Memory B cell (primary cell): ENCODE data around the gene ATP10B.

ENCODE experiments used
- ATAC-seq: fragments of 150-1000 bp; cut with Tn5 transposase; 2 replicates; pipeline ENCODE4 v1.10.0; 2021; ENCODE audit warnings: low read depth, mild to moderate bottlenecking, moderate library complexity
- DNase-seq, 2 donors: peaks; one replicate each; pipeline ENCODE4 v3.0.0; 2022; ENCODE audit warnings: low spot score in 2 of 2
- H3K27ac Mint-ChIP-seq: one replicate; pipeline ENCODE4 v1.8.0; 2022; ENCODE audit warnings: mild to moderate bottlenecking, moderate library complexity, mixed read lengths
- H3K27me3 Mint-ChIP-seq: one replicate; pipeline ENCODE4 v1.8.0; 2022; ENCODE audit warnings: mixed read lengths
- H3K36me3 Mint-ChIP-seq: one replicate; pipeline ENCODE4 v1.8.0; 2022; ENCODE audit warnings: mild to moderate bottlenecking, mixed read lengths
- H3K4me1 Mint-ChIP-seq: one replicate; pipeline ENCODE4 v1.8.0; 2022; ENCODE audit warnings: mixed read lengths
- H3K4me3 Mint-ChIP-seq: one replicate; pipeline ENCODE4 v1.8.0; 2022; ENCODE audit warnings: mild to moderate bottlenecking, moderate library complexity, mixed read lengths
- H3K9me3 Mint-ChIP-seq: one replicate; pipeline ENCODE4 v1.8.0; 2022; ENCODE audit warnings: mixed read lengths

Gene ATP10B

DNA sequence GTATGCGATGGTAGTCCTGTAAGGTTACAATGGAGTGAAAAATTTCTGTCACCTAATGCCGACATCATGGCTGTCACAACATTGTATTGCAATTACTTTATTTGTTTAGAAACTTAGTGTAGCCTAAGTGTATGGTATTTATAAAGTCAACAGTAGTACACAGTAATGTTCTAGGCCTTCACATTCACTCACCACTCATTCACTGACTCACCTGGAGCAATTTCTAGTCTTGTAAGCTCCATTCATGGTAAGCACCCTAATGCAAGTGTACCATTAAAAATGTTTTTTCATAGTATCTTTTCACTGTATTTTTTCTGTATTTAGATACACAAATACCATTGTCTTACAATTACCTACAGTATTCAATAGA is 58.5 kb downstream of the ATP10B start:
- Mint-ChIP-seq H3K36me3 (no peaks in the 10 kb centered on the region), H3K9me3 (no peaks in the 10 kb centered on the region), H3K4me1 (no peaks in the 10 kb centered on the region), H3K27ac (no peak overlapping the region), H3K4me3 (no peak overlapping the region), H3K27me3 (peaks cover 1% of the 10 kb centered on the region)
- DNase-seq (no peak), ATAC-seq (no peak)

DNA sequence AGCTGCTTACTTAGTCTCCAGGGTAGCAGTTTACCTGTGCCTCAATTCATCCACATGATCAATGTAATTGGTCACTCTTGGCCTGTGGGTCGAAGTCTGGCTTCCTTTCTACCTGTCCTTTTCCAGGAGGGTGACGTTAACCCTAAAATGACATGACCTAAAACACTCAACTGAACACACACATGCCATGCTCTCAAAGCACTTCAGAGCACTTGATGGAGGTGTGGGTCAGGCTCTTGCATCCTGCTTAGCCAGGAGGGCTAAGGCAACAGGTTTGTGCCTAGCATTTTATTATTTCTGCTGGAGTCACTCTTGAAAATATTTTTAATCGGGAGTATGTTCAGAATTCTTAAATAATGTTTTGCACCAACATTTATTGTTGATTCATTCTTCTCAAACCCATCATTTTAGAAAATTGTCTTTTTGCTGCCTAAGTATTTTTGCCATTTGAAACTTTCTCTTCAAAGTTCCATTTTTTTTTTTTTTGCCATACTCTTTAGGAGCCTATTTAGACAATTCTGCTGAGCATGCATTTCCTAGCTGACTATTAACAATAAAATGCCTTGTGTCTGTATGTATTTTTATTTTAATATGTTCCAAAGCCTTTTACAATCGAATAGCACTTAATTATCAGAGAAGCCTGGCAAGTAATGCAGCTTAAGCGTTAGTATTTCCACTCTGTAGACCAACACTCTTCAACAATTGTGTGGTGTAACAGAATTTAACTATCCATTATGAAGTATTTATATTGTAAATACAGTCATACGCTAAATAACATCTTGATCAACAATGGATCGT is 59.1 kb downstream of the ATP10B start:
- no peak overlapping the region for H3K4me3 Mint-ChIP-seq
- DNase-seq, result no peak

DNA sequence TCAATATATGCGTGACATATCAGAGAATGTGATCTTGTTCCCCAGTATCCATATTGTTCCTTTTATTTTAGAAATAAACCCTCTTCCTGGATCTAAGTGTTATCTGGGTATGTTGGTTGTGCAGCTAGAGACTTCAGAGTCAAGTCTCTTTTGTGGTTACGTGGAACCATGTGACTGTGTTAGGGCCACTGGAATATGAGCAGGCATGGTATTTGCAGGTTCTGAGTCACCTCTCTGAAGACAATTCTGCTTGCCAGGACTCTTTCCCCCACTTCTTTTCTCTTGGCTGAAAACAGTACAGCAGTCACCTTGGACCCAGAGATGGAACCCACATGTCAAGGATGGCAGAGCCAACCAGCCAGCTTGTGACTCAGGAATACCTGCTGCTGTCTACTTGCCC is 59.7 kb downstream of the ATP10B start:
- no peak for ATAC-seq
- Mint-ChIP-seq H3K36me3 (no peaks in the 10 kb centered on the region), H3K9me3 (no peaks in the 10 kb centered on the region), H3K27me3 (peaks cover 2% of the 10 kb centered on the region), H3K4me3 (no peak overlapping the region), H3K4me1 (no peaks in the 10 kb centered on the region), H3K27ac (no peak overlapping the region)
- DNase-seq, result no peak

More for the DNA sequence above, 59.1 kb downstream of the ATP10B start:
- Mint-ChIP-seq H3K27me3 (peaks cover 1% of the 10 kb centered on the region), H3K9me3 (no peaks in the 10 kb centered on the region), H3K36me3 (no peaks in the 10 kb centered on the region), H3K27ac (no peak overlapping the region), H3K4me1 (no peaks in the 10 kb centered on the region)
- no peak for ATAC-seq

DNA sequence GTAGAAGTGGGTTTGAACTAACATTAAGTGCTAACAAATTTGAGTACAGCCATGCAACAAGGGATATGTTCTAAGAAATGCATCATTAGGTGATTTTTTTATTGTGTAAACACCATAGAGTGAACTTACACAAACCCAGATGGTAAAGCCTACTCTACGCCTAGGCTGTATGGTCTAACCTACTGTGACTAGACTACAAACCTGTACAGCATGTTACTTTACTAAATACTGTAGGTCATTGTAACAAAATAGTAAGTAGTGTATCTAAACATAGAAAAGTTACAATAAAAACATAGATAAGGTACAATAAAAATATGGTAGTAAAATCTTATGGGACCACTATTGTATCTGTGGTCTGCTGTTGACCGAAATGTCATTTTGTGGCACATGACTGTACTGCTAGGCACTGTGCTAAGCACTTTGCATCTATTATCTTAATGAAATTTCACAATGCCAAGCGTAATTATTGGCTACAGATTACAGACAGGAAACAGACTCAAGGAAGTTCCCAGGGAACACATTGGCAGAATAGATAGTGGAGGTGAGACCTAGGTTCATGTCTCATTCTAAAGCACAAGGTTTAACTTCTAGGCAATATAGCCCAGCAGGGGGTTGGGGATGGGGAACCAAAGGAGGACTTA is 62.7 kb downstream of the ATP10B start:
- H3K4me1 Mint-ChIP-seq, result no peaks in the 10 kb centered on the region
- no peaks in the 10 kb centered on the region for H3K36me3 Mint-ChIP-seq
- no peak overlapping the region for H3K4me3 Mint-ChIP-seq
- no peak overlapping the region for H3K27ac Mint-ChIP-seq
- no peaks in the 10 kb centered on the region for H3K9me3 Mint-ChIP-seq
- peaks cover 3% of the 10 kb centered on the region for H3K27me3 Mint-ChIP-seq
- DNase-seq, result no peak
- ATAC-seq, result no peak

DNA sequence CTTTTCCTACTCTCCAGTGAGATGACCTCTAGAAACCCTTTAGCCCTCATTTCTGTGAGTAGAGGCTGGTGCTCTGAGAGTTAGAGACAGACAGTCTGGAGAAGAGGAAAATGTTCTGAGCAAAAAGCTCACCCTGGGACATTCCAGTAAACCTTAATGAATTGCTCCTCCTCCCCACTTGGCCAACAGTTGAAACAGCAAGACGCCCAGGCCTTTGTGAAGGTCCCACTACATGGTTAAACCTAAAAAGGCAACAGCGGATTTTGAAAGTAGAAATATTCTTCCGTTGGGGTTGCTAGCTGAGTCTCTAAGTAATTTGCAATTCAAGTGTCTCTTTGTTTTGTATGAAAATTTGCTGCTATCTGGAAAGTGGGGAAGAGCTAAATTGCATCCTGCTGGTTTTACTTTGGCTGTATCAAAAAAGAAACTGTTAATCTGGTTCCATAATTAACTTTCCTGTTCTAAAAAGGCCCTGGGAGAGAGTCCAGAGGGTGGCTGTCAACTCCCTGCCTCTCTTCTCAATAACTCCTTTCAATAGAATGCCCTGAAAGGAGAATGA is 63.8 kb downstream of the ATP10B start:
- no peaks in the 10 kb centered on the region for H3K36me3 Mint-ChIP-seq
- DNase-seq, result no peak
- peaks cover 7% of the 10 kb centered on the region for H3K27me3 Mint-ChIP-seq
- no peak for ATAC-seq
- no peaks in the 10 kb centered on the region for H3K9me3 Mint-ChIP-seq
- no peak overlapping the region for H3K4me3 Mint-ChIP-seq
- no peak overlapping the region for H3K27ac Mint-ChIP-seq
- H3K4me1 Mint-ChIP-seq, result no peaks in the 10 kb centered on the region

DNA sequence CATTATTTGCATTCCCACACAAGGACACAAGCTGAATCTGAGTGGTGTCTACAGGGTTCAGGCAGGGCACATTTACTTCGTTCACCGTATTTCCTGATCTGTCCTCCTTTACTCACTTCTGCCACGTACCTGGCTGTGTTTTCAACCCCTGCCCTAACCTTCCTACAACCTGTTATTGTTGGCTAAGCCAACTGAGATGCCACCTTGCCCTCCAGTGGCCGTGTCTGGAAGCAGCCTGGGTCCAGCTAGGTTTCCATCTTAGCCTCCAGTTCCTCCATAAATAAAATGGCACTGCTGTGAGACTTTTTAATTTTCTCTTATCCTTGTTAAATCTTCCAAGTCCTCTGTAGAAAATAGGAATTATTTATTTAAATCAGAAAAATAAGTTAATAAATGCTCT is 64.8 kb downstream of the ATP10B start:
- H3K27ac Mint-ChIP-seq, result no peak overlapping the region
- no peaks in the 10 kb centered on the region for H3K9me3 Mint-ChIP-seq
- DNase-seq (no peak), ATAC-seq (no peak)
- no peak overlapping the region for H3K4me3 Mint-ChIP-seq
- no peaks in the 10 kb centered on the region for H3K4me1 Mint-ChIP-seq
- peaks cover 9% of the 10 kb centered on the region for H3K27me3 Mint-ChIP-seq
- H3K36me3 Mint-ChIP-seq, result no peaks in the 10 kb centered on the region

DNA sequence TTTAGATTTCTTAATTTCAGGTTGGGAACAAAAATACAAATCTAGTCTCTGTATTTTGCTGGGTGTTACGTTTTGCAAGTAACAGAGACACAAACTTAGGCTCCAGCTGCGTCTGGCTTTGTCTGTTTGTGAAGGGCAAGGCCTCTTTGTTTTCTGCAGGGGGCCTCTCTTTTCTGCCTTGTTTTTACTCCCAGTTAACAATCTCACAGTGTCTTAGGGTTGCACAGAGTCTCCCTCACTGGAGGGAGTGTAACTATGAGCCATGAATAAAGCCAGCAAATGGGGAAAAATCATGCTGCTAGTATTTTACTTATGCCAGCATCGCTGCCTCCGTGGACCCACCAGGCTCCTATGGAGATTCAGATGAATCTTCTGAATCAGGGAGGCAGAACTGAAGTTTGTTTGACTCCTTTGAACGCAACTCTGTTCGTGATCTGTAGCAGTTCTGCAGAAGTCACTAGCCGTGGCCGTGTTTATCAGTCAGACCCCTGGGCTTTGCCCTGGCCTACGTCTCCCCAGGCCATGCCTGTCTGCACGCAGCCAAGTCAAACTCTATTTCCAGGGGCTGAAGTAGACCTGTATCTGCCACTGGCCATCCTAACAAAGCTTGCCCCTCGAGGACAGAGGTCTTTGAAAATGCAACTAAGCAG is 77.2 kb downstream of the ATP10B start:
- DNase-seq, result no peak
- H3K9me3 Mint-ChIP-seq, result no peaks in the 10 kb centered on the region
- no peak for ATAC-seq
- peaks cover 4% of the 10 kb centered on the region for H3K27me3 Mint-ChIP-seq
- H3K27ac Mint-ChIP-seq, result no peak overlapping the region
- no peak overlapping the region for H3K4me3 Mint-ChIP-seq
- no peaks in the 10 kb centered on the region for H3K36me3 Mint-ChIP-seq
- no peaks in the 10 kb centered on the region for H3K4me1 Mint-ChIP-seq

DNA sequence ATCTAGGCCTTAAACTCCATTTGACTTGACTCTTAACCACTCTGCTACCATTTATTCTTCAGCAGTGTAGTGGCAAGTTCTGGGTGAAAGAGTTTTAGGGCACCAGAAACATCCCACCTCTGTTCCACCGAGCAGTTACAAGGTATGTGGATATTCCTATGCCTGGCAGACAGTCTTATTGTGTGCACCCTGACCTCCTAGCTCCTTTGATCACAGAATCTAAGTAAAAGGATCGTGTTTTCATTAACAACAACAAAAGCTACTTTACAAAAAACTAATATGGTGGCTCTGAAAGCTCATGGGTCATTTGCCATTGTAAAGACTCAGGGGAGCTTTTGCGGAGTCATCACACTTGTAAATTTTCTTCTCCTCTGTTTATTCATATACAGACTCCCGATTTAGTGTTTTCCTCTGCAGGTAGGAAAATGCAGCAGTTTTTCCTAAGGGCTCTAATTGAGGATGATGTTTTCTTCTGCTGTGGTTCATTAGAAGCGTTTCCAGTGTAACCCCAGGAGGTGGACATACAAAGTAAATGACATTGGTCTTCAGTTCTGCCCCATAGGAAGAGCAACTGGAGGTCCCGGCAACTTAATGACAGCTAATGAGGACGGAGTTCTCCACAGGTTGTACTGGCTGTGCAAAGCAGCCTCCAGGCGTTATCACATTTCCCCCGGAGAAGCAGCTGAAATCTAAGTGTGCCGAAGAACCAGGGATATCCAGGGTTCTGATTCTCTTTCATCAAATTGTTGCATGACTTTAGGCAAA is 78.2 kb downstream of the ATP10B start:
- ATAC-seq (no peak), DNase-seq (no peak)
- no peak overlapping the region for H3K27ac Mint-ChIP-seq
- no peaks in the 10 kb centered on the region for H3K36me3 Mint-ChIP-seq
- no peaks in the 10 kb centered on the region for H3K9me3 Mint-ChIP-seq
- H3K27me3 Mint-ChIP-seq, result peaks cover 4% of the 10 kb centered on the region
- H3K4me1 Mint-ChIP-seq, result no peaks in the 10 kb centered on the region
- no peak overlapping the region for H3K4me3 Mint-ChIP-seq

DNA sequence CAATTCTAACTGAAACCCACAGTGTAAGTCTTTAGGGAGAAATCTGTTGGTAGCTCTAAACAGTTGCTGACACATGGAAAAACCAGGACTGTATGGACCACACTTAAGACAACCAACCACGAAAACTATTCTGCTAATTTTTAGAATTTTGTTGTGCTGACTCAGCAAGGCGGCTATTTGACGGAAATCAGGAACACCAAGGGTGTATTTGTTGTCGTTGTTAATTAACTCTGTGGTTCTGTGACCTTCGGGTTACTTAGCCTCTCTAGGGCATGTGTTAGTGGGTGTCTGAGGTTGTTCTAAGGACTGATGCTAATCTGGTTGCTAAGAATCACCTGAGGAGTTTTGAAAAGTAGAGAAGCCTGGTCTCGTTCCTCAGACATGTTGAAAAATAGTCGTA is 79.2 kb downstream of the ATP10B start:
- Mint-ChIP-seq H3K27me3 (peaks cover 3% of the 10 kb centered on the region), H3K9me3 (no peaks in the 10 kb centered on the region), H3K36me3 (no peaks in the 10 kb centered on the region), H3K4me1 (no peaks in the 10 kb centered on the region), H3K4me3 (no peak overlapping the region), H3K27ac (no peak overlapping the region)
- DNase-seq (no peak), ATAC-seq (no peak)

DNA sequence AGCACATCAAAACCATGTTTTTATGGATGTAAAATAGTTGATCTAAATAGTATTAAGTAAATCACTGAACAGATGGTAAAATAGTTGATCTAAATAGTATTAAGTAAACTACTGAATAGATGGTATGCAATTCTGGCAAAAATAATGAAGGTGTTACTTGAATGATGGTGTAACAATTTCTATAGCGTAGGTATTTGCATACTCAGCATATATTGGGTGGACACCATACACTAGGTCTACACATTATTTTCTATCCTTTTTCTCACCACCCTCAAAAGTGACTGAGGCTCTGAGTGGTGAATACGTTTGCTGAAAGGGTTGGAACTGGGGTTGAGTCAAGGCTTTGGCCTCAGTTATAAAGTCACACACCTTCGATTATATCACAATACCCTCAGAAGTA is 81.3 kb downstream of the ATP10B start:
- H3K4me3 Mint-ChIP-seq, result no peak overlapping the region
- H3K36me3 Mint-ChIP-seq, result no peaks in the 10 kb centered on the region
- no peak overlapping the region for H3K27ac Mint-ChIP-seq
- no peaks in the 10 kb centered on the region for H3K27me3 Mint-ChIP-seq
- no peak for ATAC-seq
- DNase-seq, result no peak
- H3K9me3 Mint-ChIP-seq, result no peaks in the 10 kb centered on the region
- no peaks in the 10 kb centered on the region for H3K4me1 Mint-ChIP-seq

DNA sequence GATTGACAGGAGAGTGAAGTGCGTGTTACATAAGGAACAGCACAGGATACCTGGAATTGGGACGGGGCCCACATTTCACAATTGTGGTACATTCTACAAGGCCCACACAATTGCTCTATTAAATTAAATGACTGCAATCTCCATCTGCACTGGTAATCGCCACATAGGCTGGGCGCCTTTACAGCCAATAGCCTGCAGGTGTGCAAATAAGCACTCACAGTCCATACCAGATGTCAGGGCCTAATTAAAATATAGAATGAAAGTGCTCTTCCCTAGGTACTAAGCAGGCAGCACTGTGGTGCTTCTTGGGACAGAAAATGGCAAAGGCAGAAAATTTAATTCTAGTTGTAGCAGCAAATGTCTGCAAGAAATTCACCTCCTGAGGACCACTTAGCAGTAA is 82.7 kb downstream of the ATP10B start:
- Mint-ChIP-seq H3K27ac (no peak overlapping the region), H3K4me3 (no peak overlapping the region), H3K9me3 (no peaks in the 10 kb centered on the region), H3K27me3 (no peaks in the 10 kb centered on the region), H3K4me1 (no peaks in the 10 kb centered on the region), H3K36me3 (no peaks in the 10 kb centered on the region)
- DNase-seq, result no peak
- ATAC-seq, result no peak

DNA sequence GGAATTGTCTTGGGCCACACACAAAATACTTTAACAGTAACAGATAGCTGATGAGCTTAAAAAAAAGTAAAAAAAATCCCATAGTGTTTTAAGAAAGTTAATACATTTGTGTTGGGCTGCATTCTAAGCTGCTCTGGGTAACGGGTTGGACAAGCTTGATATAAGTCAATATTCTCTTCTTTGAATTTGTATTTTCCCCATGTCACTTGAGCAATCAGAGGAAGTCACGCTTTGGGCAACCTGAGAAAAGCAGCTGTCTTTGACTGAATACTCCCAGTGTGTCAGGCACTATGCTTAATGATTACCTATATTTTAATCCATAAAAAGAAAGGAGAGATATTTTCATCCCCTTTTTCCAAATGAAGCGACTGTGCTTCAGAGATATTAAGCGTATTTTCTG is 84.9 kb downstream of the ATP10B start:
- no peak for ATAC-seq
- no peak overlapping the region for H3K4me3 Mint-ChIP-seq

DNA sequence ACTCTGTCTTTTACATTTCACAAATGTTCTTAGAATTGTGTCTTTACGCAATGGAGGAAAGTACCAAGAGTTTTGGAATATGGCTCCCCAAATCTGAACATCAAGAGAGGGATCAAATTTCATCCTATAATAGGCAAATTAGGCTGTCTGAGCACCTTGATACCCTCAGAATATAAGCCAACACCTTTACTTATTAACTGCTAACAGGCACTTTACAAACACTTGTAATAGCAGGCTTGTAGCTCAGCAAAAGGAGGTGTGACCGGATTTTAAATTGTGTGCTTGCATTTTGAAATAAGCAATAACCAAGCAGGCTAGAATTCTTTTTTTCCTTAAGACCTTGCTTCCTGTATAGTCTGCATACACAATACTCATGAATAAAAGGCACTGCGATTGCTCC is 92.0 kb downstream of the ATP10B start:
- no peaks in the 10 kb centered on the region for H3K36me3 Mint-ChIP-seq

More for the DNA sequence above, 84.9 kb downstream of the ATP10B start:
- DNase-seq, result no peak
- H3K27ac Mint-ChIP-seq, result no peak overlapping the region
- H3K36me3 Mint-ChIP-seq, result no peaks in the 10 kb centered on the region
- H3K9me3 Mint-ChIP-seq, result no peaks in the 10 kb centered on the region
- H3K4me1 Mint-ChIP-seq, result no peaks in the 10 kb centered on the region
- H3K27me3 Mint-ChIP-seq, result peaks cover 5% of the 10 kb centered on the region

DNA sequence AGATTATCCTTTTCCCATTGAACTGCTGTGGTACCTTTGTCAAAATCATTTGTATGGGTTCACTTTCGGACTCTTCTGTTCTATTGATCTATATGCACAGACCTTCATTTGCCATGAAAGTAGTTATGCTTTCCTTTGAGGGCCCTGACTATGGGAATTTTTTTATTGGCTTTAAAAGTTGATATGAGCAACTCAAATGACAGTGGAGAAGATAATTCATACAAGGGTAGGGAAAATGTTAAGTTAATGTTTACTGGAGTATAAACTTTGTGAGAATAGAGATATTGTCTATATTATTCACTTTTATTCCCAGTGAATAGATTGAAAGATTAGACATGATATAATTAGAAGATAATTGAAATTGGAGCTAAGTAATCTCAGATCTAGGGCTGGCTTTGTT is 94.8 kb downstream of the ATP10B start:
- no peak for DNase-seq
- Mint-ChIP-seq H3K27me3 (peaks cover 2% of the 10 kb centered on the region), H3K36me3 (no peaks in the 10 kb centered on the region), H3K4me3 (no peak overlapping the region), H3K9me3 (peaks cover 4% of the 10 kb centered on the region), H3K4me1 (no peaks in the 10 kb centered on the region), H3K27ac (no peak overlapping the region)
- ATAC-seq, result no peak

More for the DNA sequence above, 92.0 kb downstream of the ATP10B start:
- Mint-ChIP-seq H3K4me3 (no peak overlapping the region), H3K27ac (no peak overlapping the region), H3K4me1 (no peaks in the 10 kb centered on the region), H3K9me3 (peaks cover 4% of the 10 kb centered on the region), H3K27me3 (peaks cover 7% of the 10 kb centered on the region)
- DNase-seq (no peak), ATAC-seq (no peak)
